ENCODE data around the gene GINS3.

Gene GINS3

DNA sequence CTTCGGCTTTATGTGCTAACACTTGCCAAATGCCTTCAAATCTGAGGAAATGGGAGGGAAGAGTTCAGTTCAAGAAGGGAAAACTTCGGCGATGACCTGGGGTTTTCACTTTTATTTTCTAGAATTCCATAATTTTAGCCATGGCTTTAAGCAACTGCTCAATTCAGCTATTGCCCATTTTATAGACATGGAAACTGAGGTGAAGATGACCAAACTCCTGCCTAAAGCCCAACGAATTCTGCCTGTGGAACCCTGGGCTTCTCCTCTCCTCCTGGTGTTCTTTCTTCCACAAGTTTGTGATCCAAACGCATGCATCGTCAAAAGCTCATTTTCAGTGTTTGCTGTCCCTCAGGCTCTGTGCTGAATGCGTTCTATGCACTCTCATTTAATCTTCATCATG, 58.3 kb downstream of the GINS3 start:
- WGBS: 84% methylated on average over 6 of the region's 7 CpGs

DNA sequence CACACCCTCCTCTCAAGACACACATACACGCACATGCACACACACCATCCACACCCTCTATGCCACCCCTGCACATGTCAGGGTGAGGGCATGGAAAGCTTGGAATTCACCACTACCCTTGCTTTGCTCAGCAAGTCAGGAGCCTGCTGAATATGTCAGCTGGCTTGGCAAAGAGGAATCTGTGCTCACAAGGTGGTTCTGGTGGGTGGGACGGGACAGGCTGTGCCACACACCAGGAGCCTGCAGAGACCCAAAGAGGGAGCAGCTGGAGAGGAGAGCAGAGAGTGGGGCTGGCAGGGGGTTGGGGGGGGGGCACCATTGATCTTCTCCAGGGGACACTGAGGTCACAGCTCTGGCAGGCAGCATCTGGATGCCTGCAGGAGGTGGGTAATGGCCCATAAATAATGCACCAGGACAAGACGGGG, 59.0 kb downstream of the GINS3 start:
- Histone ChIP-seq H3K4me3 (ENCODE audit: insufficient read depth in 1 of 2, low read depth in 1 of 2, low read length in 2 of 2) (no peak overlapping the region), H3K27ac (ENCODE audit: low read length, poor library complexity, severe bottlenecking) (no peak overlapping the region), H3K9ac (ENCODE audit: low read length) (no peak overlapping the region), H2BK5ac (ENCODE audit: low read depth, low read length, poor library complexity, severe bottlenecking) (no peak overlapping the region), H2BK15ac (ENCODE audit: low read depth, poor library complexity, severe bottlenecking) (no peak overlapping the region), H3K23ac (ENCODE audit: low read length in 2 of 2) (no peak overlapping the region), H3K79me1 (replicated peaks; ENCODE audit: low read length, poor library complexity, severe bottlenecking) (no peaks in the 10 kb centered on the region), H3K36me3 (ENCODE audit: control insufficient read depth in 1 of 2, insufficient read depth in 2 of 2, low read depth in 1 of 2, low read length in 2 of 2) (no peaks in the 10 kb centered on the region), H2BK12ac (ENCODE audit: low read length in 2 of 2) (peak overlapping the region; percentile 15 to 41), H3K27me3 (ENCODE audit: control insufficient read depth in 1 of 2, insufficient read depth in 1 of 2, low read length in 2 of 2) (peaks cover 0 to 32% of the 10 kb centered on the region in 2 experiments), H3K18ac (ENCODE audit: low read depth in 1 of 2, low read length in 2 of 2) (no peak overlapping the region), H2AK5ac (ENCODE audit: low read length, severe bottlenecking) (no peak overlapping the region), H3K9me3 (ENCODE audit: control insufficient read depth, low read length) (no peaks in the 10 kb centered on the region), H3K14ac (ENCODE audit: low read length in 2 of 2) (no peak overlapping the region), H2AFZ (ENCODE audit: low read depth, low read length) (no peak overlapping the region), H3K4me1 (ENCODE audit: control insufficient read depth, insufficient read depth, low read depth, low read length) (no peaks in the 10 kb centered on the region), H4K91ac (ENCODE audit: low read length) (no peak overlapping the region), H3K4ac (ENCODE audit: low read depth in 1 of 2, low read length in 2 of 2) (no peak overlapping the region), H3K4me2 (ENCODE audit: low read length, poor library complexity, severe bottlenecking) (no peak overlapping the region), H2BK120ac (ENCODE audit: low read depth, low read length) (no peak overlapping the region), H4K8ac (ENCODE audit: low read length) (peak overlapping the region; percentile 40)
- 80% methylated on average over 3 of the region's 3 CpGs for WGBS
- no peak for DNase-seq

More for the DNA sequence above, 58.3 kb downstream of the GINS3 start:
- no peak overlapping the region for H3K23ac ChIP-seq (ENCODE audit: low read length in 2 of 2)
- H3K27me3 ChIP-seq (ENCODE audit: control insufficient read depth in 1 of 2, insufficient read depth in 1 of 2, low read length in 2 of 2): peaks cover 0 to 26% of the 10 kb centered on the region in 2 experiments
- H3K27ac ChIP-seq (ENCODE audit: low read length, poor library complexity, severe bottlenecking): no peak overlapping the region
- H4K91ac ChIP-seq (ENCODE audit: low read length): no peak overlapping the region
- H2BK15ac ChIP-seq (ENCODE audit: low read depth, poor library complexity, severe bottlenecking): no peak overlapping the region
- no peak overlapping the region for H3K4me3 ChIP-seq (ENCODE audit: insufficient read depth in 1 of 2, low read depth in 1 of 2, low read length in 2 of 2)
- no peak overlapping the region for H2BK12ac ChIP-seq (ENCODE audit: low read length in 2 of 2)
- H3K4me2 ChIP-seq (ENCODE audit: low read length, poor library complexity, severe bottlenecking): no peak overlapping the region
- H2AK5ac ChIP-seq (ENCODE audit: low read length, severe bottlenecking): no peak overlapping the region
- H2BK5ac ChIP-seq (ENCODE audit: low read depth, low read length, poor library complexity, severe bottlenecking): no peak overlapping the region
- H3K4ac ChIP-seq (ENCODE audit: low read depth in 1 of 2, low read length in 2 of 2): no peak overlapping the region
- DNase-seq: no peak
- no peaks in the 10 kb centered on the region for H3K4me1 ChIP-seq (ENCODE audit: control insufficient read depth, insufficient read depth, low read depth, low read length)
- no peak overlapping the region for H2AFZ ChIP-seq (ENCODE audit: low read depth, low read length)
- H2BK120ac ChIP-seq (ENCODE audit: low read depth, low read length): no peak overlapping the region
- H3K14ac ChIP-seq (ENCODE audit: low read length in 2 of 2): no peak overlapping the region
- no peak overlapping the region for H3K9ac ChIP-seq (ENCODE audit: low read length)
- no peaks in the 10 kb centered on the region for H3K79me1 ChIP-seq (replicated peaks; ENCODE audit: low read length, poor library complexity, severe bottlenecking)
- H4K8ac ChIP-seq (ENCODE audit: low read length): no peak overlapping the region
- H3K18ac ChIP-seq (ENCODE audit: low read depth in 1 of 2, low read length in 2 of 2): no peak overlapping the region
- no peaks in the 10 kb centered on the region for H3K36me3 ChIP-seq (ENCODE audit: control insufficient read depth in 1 of 2, insufficient read depth in 2 of 2, low read depth in 1 of 2, low read length in 2 of 2)
- no peaks in the 10 kb centered on the region for H3K9me3 ChIP-seq (ENCODE audit: control insufficient read depth, low read length)

DNA sequence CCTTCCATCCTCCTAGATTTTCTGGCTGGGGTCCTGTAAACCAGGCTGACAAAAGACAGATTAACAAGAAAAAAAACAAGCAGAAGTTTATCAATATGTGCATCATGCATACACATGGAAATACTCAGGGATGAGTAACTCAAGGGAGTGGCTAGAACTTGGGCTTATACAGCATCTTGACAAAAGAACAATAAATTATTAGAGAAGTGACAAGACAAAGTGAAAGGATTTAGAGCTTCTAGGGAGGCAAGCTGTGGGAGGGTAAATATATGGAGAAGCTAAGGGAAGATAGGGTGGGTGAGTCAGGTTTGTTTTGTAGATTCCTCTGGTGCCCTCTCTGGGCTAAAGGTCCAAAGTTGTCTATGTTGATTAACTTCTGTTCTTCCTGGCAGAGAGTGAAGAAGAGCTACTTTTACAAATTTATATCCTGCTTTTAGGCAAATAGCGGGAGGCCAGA, 59.7 kb downstream of the GINS3 start:
- peak; percentile 73 for DNase-seq
- no peak overlapping the region for H3K4me2 ChIP-seq (ENCODE audit: low read length, poor library complexity, severe bottlenecking)
- no peak overlapping the region for H2BK12ac ChIP-seq (ENCODE audit: low read length in 2 of 2)
- H2BK120ac ChIP-seq (ENCODE audit: low read depth, low read length): no peak overlapping the region
- no peaks in the 10 kb centered on the region for H3K9me3 ChIP-seq (ENCODE audit: control insufficient read depth, low read length)
- H3K27me3 ChIP-seq (ENCODE audit: control insufficient read depth in 1 of 2, insufficient read depth in 1 of 2, low read length in 2 of 2): peaks cover 0 to 38% of the 10 kb centered on the region in 2 experiments
- no peak overlapping the region for H3K14ac ChIP-seq (ENCODE audit: low read length in 2 of 2)
- no peak overlapping the region for H2AFZ ChIP-seq (ENCODE audit: low read depth, low read length)
- H4K8ac ChIP-seq (ENCODE audit: low read length): no peak overlapping the region
- WGBS: no CpG with 5 or more reads among the region's 1 CpG
- no peak overlapping the region for H2BK5ac ChIP-seq (ENCODE audit: low read depth, low read length, poor library complexity, severe bottlenecking)
- no peak overlapping the region for H3K23ac ChIP-seq (ENCODE audit: low read length in 2 of 2)
- H3K36me3 ChIP-seq (ENCODE audit: control insufficient read depth in 1 of 2, insufficient read depth in 2 of 2, low read depth in 1 of 2, low read length in 2 of 2): no peaks in the 10 kb centered on the region
- H3K4ac ChIP-seq (ENCODE audit: low read depth in 1 of 2, low read length in 2 of 2): no peak overlapping the region
- H3K27ac ChIP-seq (ENCODE audit: low read length, poor library complexity, severe bottlenecking): no peak overlapping the region
- H2AK5ac ChIP-seq (ENCODE audit: low read length, severe bottlenecking): no peak overlapping the region
- no peak overlapping the region for H3K4me3 ChIP-seq (ENCODE audit: insufficient read depth in 1 of 2, low read depth in 1 of 2, low read length in 2 of 2)
- H3K79me1 ChIP-seq (replicated peaks; ENCODE audit: low read length, poor library complexity, severe bottlenecking): no peaks in the 10 kb centered on the region
- H3K4me1 ChIP-seq (ENCODE audit: control insufficient read depth, insufficient read depth, low read depth, low read length): no peaks in the 10 kb centered on the region
- no peak overlapping the region for H3K18ac ChIP-seq (ENCODE audit: low read depth in 1 of 2, low read length in 2 of 2)
- peak overlapping the region; percentile 13 for H3K9ac ChIP-seq (ENCODE audit: low read length)
- no peak overlapping the region for H4K91ac ChIP-seq (ENCODE audit: low read length)
- H2BK15ac ChIP-seq (ENCODE audit: low read depth, poor library complexity, severe bottlenecking): no peak overlapping the region

DNA sequence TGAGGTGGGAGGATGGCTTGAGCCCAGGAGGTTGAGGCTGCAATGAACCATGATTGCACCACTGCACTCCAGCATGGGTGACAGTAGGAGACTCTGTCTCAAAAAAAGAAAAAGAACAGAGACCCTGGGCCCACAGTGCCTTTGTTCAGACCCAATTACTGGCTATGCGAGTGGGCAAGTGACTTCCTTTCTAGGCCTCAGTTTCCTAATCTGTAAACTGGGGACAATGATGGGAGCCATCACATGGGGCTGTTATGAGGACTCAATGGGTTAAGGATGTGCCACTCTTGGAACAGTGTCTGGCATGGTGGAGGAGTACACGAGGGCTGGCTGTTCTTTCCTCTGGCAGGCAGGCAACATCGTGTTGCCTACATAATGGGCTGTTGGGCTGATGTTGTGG, 60.4 kb downstream of the GINS3 start:
- Histone ChIP-seq H3K9ac (ENCODE audit: low read length) (no peak overlapping the region), H3K79me1 (replicated peaks; ENCODE audit: low read length, poor library complexity, severe bottlenecking) (no peaks in the 10 kb centered on the region), H2AK5ac (ENCODE audit: low read length, severe bottlenecking) (no peak overlapping the region), H3K18ac (ENCODE audit: low read depth in 1 of 2, low read length in 2 of 2) (peak overlapping the region in 1 of 2 experiments; percentile 42), H4K8ac (ENCODE audit: low read length) (no peak overlapping the region), H2BK5ac (ENCODE audit: low read depth, low read length, poor library complexity, severe bottlenecking) (no peak overlapping the region), H3K27ac (ENCODE audit: low read length, poor library complexity, severe bottlenecking) (no peak overlapping the region), H3K4me3 (ENCODE audit: insufficient read depth in 1 of 2, low read depth in 1 of 2, low read length in 2 of 2) (no peak overlapping the region), H4K91ac (ENCODE audit: low read length) (peak overlapping the region; percentile 43), H2BK15ac (ENCODE audit: low read depth, poor library complexity, severe bottlenecking) (no peak overlapping the region), H3K23ac (ENCODE audit: low read length in 2 of 2) (no peak overlapping the region), H3K4me2 (ENCODE audit: low read length, poor library complexity, severe bottlenecking) (no peak overlapping the region), H2BK12ac (ENCODE audit: low read length in 2 of 2) (peak overlapping the region in 1 of 2 experiments; percentile 72), H3K4ac (ENCODE audit: low read depth in 1 of 2, low read length in 2 of 2) (no peak overlapping the region), H3K4me1 (ENCODE audit: control insufficient read depth, insufficient read depth, low read depth, low read length) (no peaks in the 10 kb centered on the region), H3K14ac (ENCODE audit: low read length in 2 of 2) (no peak overlapping the region), H3K9me3 (ENCODE audit: control insufficient read depth, low read length) (no peaks in the 10 kb centered on the region), H3K27me3 (ENCODE audit: control insufficient read depth in 1 of 2, insufficient read depth in 1 of 2, low read length in 2 of 2) (peaks cover 0 to 40% of the 10 kb centered on the region in 2 experiments), H2BK120ac (ENCODE audit: low read depth, low read length) (no peak overlapping the region), H3K36me3 (ENCODE audit: control insufficient read depth in 1 of 2, insufficient read depth in 2 of 2, low read depth in 1 of 2, low read length in 2 of 2) (no peaks in the 10 kb centered on the region), H2AFZ (ENCODE audit: low read depth, low read length) (no peak overlapping the region)
- DNase-seq: no peak
- WGBS: 98% methylated on average over 3 of the region's 3 CpGs
